Duodenal mucosa (tissue), 2 donors: Measurements from ENCODE around the gene NUP62.
"Not testable (repeated sequence)": the region's sequence is repeated elsewhere in the genome, so short reads cannot be mapped to it uniquely, and the experiment has no call there.

ENCODE experiments used
- H3K27ac ChIP-seq: one replicate; pipeline ENCODE4 v1.7.0; 2013; ENCODE audit warnings: low read depth, low read length
- H3K27me3 ChIP-seq, 2 donors: one replicate each; pipeline ENCODE4 v1.7.0; 2013; ENCODE audit warnings: low read length in 2 of 2, control low read depth in 1 of 2; ENCODE audit not compliant: insufficient read depth in 2 of 2, control insufficient read depth in 1 of 2
- H3K36me3 ChIP-seq, 2 donors: one replicate each; pipeline ENCODE4 v1.7.0; 2013; ENCODE audit warnings: low read length in 2 of 2, control low read depth in 1 of 2; ENCODE audit not compliant: insufficient read depth in 2 of 2, control insufficient read depth in 1 of 2
- H3K4me1 ChIP-seq, 2 donors: one replicate each; pipeline ENCODE4 v1.7.0; 2013; ENCODE audit warnings: low read length in 2 of 2, control low read depth in 1 of 2; ENCODE audit not compliant: insufficient read depth in 2 of 2, control insufficient read depth in 1 of 2
- H3K4me3 ChIP-seq, 2 donors: one replicate each; pipeline ENCODE4 v1.7.0; 2013; ENCODE audit warnings: low read length in 2 of 2, low read depth in 1 of 2
- H3K9ac ChIP-seq, 2 donors: one replicate each; pipeline ENCODE4 v1.7.0; 2013; ENCODE audit warnings: low read length in 2 of 2, low read depth in 1 of 2
- H3K9me3 ChIP-seq, 2 donors: one replicate each; pipeline ENCODE4 v1.7.0; 2013; ENCODE audit warnings: low read length in 2 of 2, control low read depth in 1 of 2; ENCODE audit not compliant: control insufficient read depth in 1 of 2

The NUP62 gene

GRCh38 chr19:49952906-49953305 lies 23.6 kb upstream of the NUP62 start:
- no peak overlapping the region for H3K9ac ChIP-seq
- no peak overlapping the region for H3K4me3 ChIP-seq
- H3K4me1 ChIP-seq: peaks cover 5 to 10% of the 10 kb centered on the region in 2 donors
- no peaks in the 10 kb centered on the region for H3K9me3 ChIP-seq
- H3K27ac ChIP-seq: no peak overlapping the region
- peaks cover 0 to 3% of the 10 kb centered on the region in 2 donors for H3K27me3 ChIP-seq
- H3K36me3 ChIP-seq: no peaks in the 10 kb centered on the region

GRCh38 chr19:49952479-49952836 lies 23.2 kb upstream of the NUP62 start:
- no peaks in the 10 kb centered on the region for H3K36me3 ChIP-seq
- H3K9me3 ChIP-seq: no peaks in the 10 kb centered on the region
- no peak overlapping the region for H3K4me3 ChIP-seq
- no peak overlapping the region for H3K9ac ChIP-seq
- peaks cover 5 to 10% of the 10 kb centered on the region in 2 donors for H3K4me1 ChIP-seq
- peaks cover 0 to 3% of the 10 kb centered on the region in 2 donors for H3K27me3 ChIP-seq
- H3K27ac ChIP-seq: no peak overlapping the region

- no peaks in the 10 kb centered on the region for H3K36me3 ChIP-seq
- H3K9ac ChIP-seq: no peak overlapping the region
- H3K9me3 ChIP-seq: no peaks in the 10 kb centered on the region
- H3K4me1 ChIP-seq: peaks cover 5 to 10% of the 10 kb centered on the region in 2 donors
- peaks cover 0 to 3% of the 10 kb centered on the region in 2 donors for H3K27me3 ChIP-seq
- H3K4me3 ChIP-seq: no peak overlapping the region
- no peak overlapping the region for H3K27ac ChIP-seq
Measured at GRCh38 chr19:49951806-49952478, 22.6 kb upstream of the NUP62 start.

- no peak overlapping the region for H3K4me3 ChIP-seq
- no peak overlapping the region for H3K27ac ChIP-seq
- H3K9ac ChIP-seq: no peak overlapping the region
- H3K36me3 ChIP-seq: no peaks in the 10 kb centered on the region
- H3K9me3 ChIP-seq: no peaks in the 10 kb centered on the region
- peaks cover 5 to 10% of the 10 kb centered on the region in 2 donors for H3K4me1 ChIP-seq
- peaks cover 0 to 3% of the 10 kb centered on the region in 2 donors for H3K27me3 ChIP-seq
Measured at GRCh38 chr19:49950956-49951526, 21.7 kb upstream of the NUP62 start.

- no peak overlapping the region for H3K9ac ChIP-seq
- no peaks in the 10 kb centered on the region for H3K9me3 ChIP-seq
- no peaks in the 10 kb centered on the region for H3K36me3 ChIP-seq
- peaks cover 0 to 3% of the 10 kb centered on the region in 2 donors for H3K27me3 ChIP-seq
- no peak overlapping the region for H3K27ac ChIP-seq
- H3K4me1 ChIP-seq: peaks cover 5 to 10% of the 10 kb centered on the region in 2 donors
- H3K4me3 ChIP-seq: no peak overlapping the region
Measured at GRCh38 chr19:49950590-49950948, 21.3 kb upstream of the NUP62 start.

GRCh38 chr19:49949742-49950589 lies 20.7 kb upstream of the NUP62 start:
- Histone ChIP-seq H3K27ac (no peak overlapping the region), H3K4me1 (peaks cover 5 to 10% of the 10 kb centered on the region in 2 donors), H3K27me3 (peaks cover 0 to 3% of the 10 kb centered on the region in 2 donors), H3K36me3 (no peaks in the 10 kb centered on the region), H3K9ac (no peak overlapping the region), H3K9me3 (no peaks in the 10 kb centered on the region), H3K4me3 (no peak overlapping the region)

GRCh38 chr19:49946415-49946814 lies 17.1 kb upstream of the NUP62 start:
- H3K27ac ChIP-seq: no peak overlapping the region
- no peaks in the 10 kb centered on the region for H3K9me3 ChIP-seq
- H3K4me3 ChIP-seq: no peak overlapping the region
- no peaks in the 10 kb centered on the region for H3K4me1 ChIP-seq
- H3K36me3 ChIP-seq: no peaks in the 10 kb centered on the region
- H3K27me3 ChIP-seq: no peaks in the 10 kb centered on the region
- H3K9ac ChIP-seq: no peak overlapping the region

GRCh38 chr19:49944567-49944966 lies 15.3 kb upstream of the NUP62 start:
- H3K9ac ChIP-seq, H3K27me3 ChIP-seq, H3K36me3 ChIP-seq, H3K4me1 ChIP-seq, H3K9me3 ChIP-seq, H3K27ac ChIP-seq, H3K4me3 ChIP-seq: not testable (repeated sequence)

- H3K27me3 ChIP-seq: no peaks in the 10 kb centered on the region
- H3K36me3 ChIP-seq: no peaks in the 10 kb centered on the region
- H3K4me3 ChIP-seq: no peak overlapping the region
- no peak overlapping the region for H3K9ac ChIP-seq
- H3K4me1 ChIP-seq: peaks cover 3 to 6% of the 10 kb centered on the region in 2 donors
- no peak overlapping the region for H3K27ac ChIP-seq
- no peaks in the 10 kb centered on the region for H3K9me3 ChIP-seq
Measured at GRCh38 chr19:49940482-49940791, 11.1 kb upstream of the NUP62 start.

- no peaks in the 10 kb centered on the region for H3K9me3 ChIP-seq
- H3K4me3 ChIP-seq: no peak overlapping the region
- no peaks in the 10 kb centered on the region for H3K27me3 ChIP-seq
- no peak overlapping the region for H3K9ac ChIP-seq
- peaks cover 3 to 6% of the 10 kb centered on the region in 2 donors for H3K4me1 ChIP-seq
- H3K27ac ChIP-seq: no peak overlapping the region
- no peaks in the 10 kb centered on the region for H3K36me3 ChIP-seq
Measured at GRCh38 chr19:49939721-49940481, 10.6 kb upstream of the NUP62 start.
